HuH-7.5 (cell line): Measurements from ENCODE around the gene ZBTB20.

Source experiments
- DNase-seq: peaks from one replicate; pipeline ENCODE4 v3.0.0; 2011; ENCODE audit warnings: low spot score

ZBTB20 gene

GRCh38 chr3:114527036-114527644 lies 619.9 kb downstream of the ZBTB20 start:
- DNase-seq, result peak; percentile 8

- no peak for DNase-seq
Observed at GRCh38 chr3:114525278-114525677, 621.8 kb downstream of the ZBTB20 start.

- no peak for DNase-seq
Observed at GRCh38 chr3:114519415-114519814, 627.7 kb downstream of the ZBTB20 start.

- no peak for DNase-seq
Observed at GRCh38 chr3:114518206-114518808, 628.8 kb downstream of the ZBTB20 start.

- DNase-seq, result no peak
Observed at GRCh38 chr3:114510201-114510600, 636.9 kb downstream of the ZBTB20 start.

GRCh38 chr3:114509756-114510155 lies 637.3 kb downstream of the ZBTB20 start:
- no peak for DNase-seq

- no peak for DNase-seq
Observed at GRCh38 chr3:114508976-114509375, 638.1 kb downstream of the ZBTB20 start.

- DNase-seq, result no peak
Observed at GRCh38 chr3:114508208-114508607, 638.9 kb downstream of the ZBTB20 start.

- DNase-seq, result no peak
Observed at GRCh38 chr3:114506591-114507300, 640.3 kb downstream of the ZBTB20 start.

- DNase-seq, result no peak
Observed at GRCh38 chr3:114504941-114505628, 642.0 kb downstream of the ZBTB20 start.

- no peak for DNase-seq
Observed at GRCh38 chr3:114502204-114502603, 644.9 kb downstream of the ZBTB20 start.

- DNase-seq, result no peak
Observed at GRCh38 chr3:114499976-114500375, 647.1 kb downstream of the ZBTB20 start.

- DNase-seq, result no peak
Observed at GRCh38 chr3:114498539-114499370, 648.3 kb downstream of the ZBTB20 start.

GRCh38 chr3:114496874-114497273 lies 650.2 kb downstream of the ZBTB20 start:
- peak; percentile 20 for DNase-seq

- no peak for DNase-seq
Observed at GRCh38 chr3:114496466-114496865, 650.6 kb downstream of the ZBTB20 start.

GRCh38 chr3:114496021-114496434 lies 651.1 kb downstream of the ZBTB20 start:
- DNase-seq, result no peak

- DNase-seq, result no peak
Observed at GRCh38 chr3:114494498-114494897, 652.6 kb downstream of the ZBTB20 start.

GRCh38 chr3:114490829-114491228 lies 656.3 kb downstream of the ZBTB20 start:
- no peak for DNase-seq

- DNase-seq, result no peak
Observed at GRCh38 chr3:114487502-114487901, 659.6 kb downstream of the ZBTB20 start.

GRCh38 chr3:114484919-114485318 lies 662.2 kb downstream of the ZBTB20 start:
- DNase-seq, result no peak

- no peak for DNase-seq
Observed at GRCh38 chr3:114481113-114481512, 666.0 kb downstream of the ZBTB20 start.

- peak; percentile 25 for DNase-seq
Observed at GRCh38 chr3:114480442-114480841, 666.6 kb downstream of the ZBTB20 start.
